HEK293 (cell line): Measurements from ENCODE around the gene MX1.

Experiments used
- CTCF ChIA-PET: fragments of 350-600 bp; formaldehyde crosslinking; extraction: SDS; loops from one replicate; lab custom pipeline; 2021; ENCODE audit warnings: antibody characterized with exemption; lab: Yijun Ruan, JAX
- POLR2A ChIA-PET: fragments of 300-600 bp; formaldehyde crosslinking; extraction: SDS; loops from one replicate; lab custom pipeline; 2020; ENCODE audit warnings: antibody characterized with exemption, inconsistent platforms; lab: Yijun Ruan, JAX
- H3K27ac ChIP-seq: fragments of 200-500 bp; sonication (Bioruptor generic); 2 replicates; pipeline ENCODE4 v1.5.1; 2014; ENCODE audit warnings: low read depth, low read length, control low read depth, inconsistent platforms; ENCODE audit errors: extremely low read depth
- H3K36me3 ChIP-seq, 2 experiments: fragments of 200-500 bp in 1 of 2; sonication (Bioruptor generic) in 1 of 2; 1 replicate in 1 of 2; 2 replicates in 1 of 2; pipeline ENCODE4 v1.5.1; 2014 to 2017; ENCODE audit warnings: inconsistent platforms in 2 of 2, low read length in 2 of 2; ENCODE audit not compliant: control insufficient read depth in 2 of 2, insufficient read depth in 1 of 2
- H3K4me1 ChIP-seq: fragments of 200-500 bp; sonication (Bioruptor generic); 2 replicates; pipeline ENCODE4 v1.5.1; 2014; ENCODE audit warnings: mild to moderate bottlenecking, low read length, inconsistent platforms; ENCODE audit not compliant: control insufficient read depth, insufficient read depth
- H3K4me3 ChIP-seq: 2 replicates; pipeline ENCODE4 v1.5.1; 2011; ENCODE audit warnings: low read depth, mild to moderate bottlenecking, control low read depth, low read length, moderate library complexity
- H3K9me3 ChIP-seq: fragments of 200-500 bp; sonication (Bioruptor generic); 2 replicates; pipeline ENCODE4 v1.5.1; 2014; ENCODE audit warnings: low read depth, low read length, inconsistent platforms; ENCODE audit not compliant: control insufficient read depth, insufficient read depth
- GFI1B ChIP-seq: fragments of 450-650 bp; formaldehyde crosslinking; IDR thresholded peaks from 2 replicates; pipeline ENCODE4 v1.5.1; 2016; ENCODE audit warnings: missing biosample characterization, missing genetic modification characterization
- PBX3 ChIP-seq: sonication (generic); formaldehyde crosslinking; IDR thresholded peaks from 2 replicates; pipeline ENCODE4 v1.8.1; 2022; ENCODE audit warnings: mild to moderate bottlenecking, moderate library complexity, missing genetic modification reagents
- PRDM4 ChIP-seq: fragments of 450-650 bp; formaldehyde crosslinking; IDR thresholded peaks from 2 replicates; pipeline ENCODE4 v1.5.1; 2017; ENCODE audit warnings: missing biosample characterization, missing genetic modification characterization
- SCRT1 ChIP-seq: fragments of 450-650 bp; formaldehyde crosslinking; IDR thresholded peaks from 2 replicates; pipeline ENCODE4 v1.5.1; 2016; ENCODE audit warnings: missing biosample characterization, missing genetic modification characterization, borderline replicate concordance
- ZBTB10 ChIP-seq: fragments of 450-650 bp; formaldehyde crosslinking; IDR thresholded peaks from 2 replicates; pipeline ENCODE4 v1.5.1; 2016; ENCODE audit warnings: missing biosample characterization, missing genetic modification characterization
- ZBTB20 ChIP-seq: fragments of 450-650 bp; formaldehyde crosslinking; IDR thresholded peaks from 2 replicates; pipeline ENCODE4 v1.5.1; 2016; ENCODE audit warnings: missing biosample characterization, missing genetic modification characterization
- ZNF121 ChIP-seq: fragments of 450-650 bp; formaldehyde crosslinking; IDR thresholded peaks from 2 replicates; pipeline ENCODE4 v1.5.1; 2016; ENCODE audit warnings: missing biosample characterization, missing genetic modification characterization
- ZNF175 ChIP-seq: fragments of 450-650 bp; formaldehyde crosslinking; IDR thresholded peaks from 2 replicates; pipeline ENCODE4 v1.5.1; 2016; ENCODE audit warnings: missing biosample characterization, missing genetic modification characterization
- ZNF202 ChIP-seq: fragments of 450-650 bp; formaldehyde crosslinking; IDR thresholded peaks from 2 replicates; pipeline ENCODE4 v1.5.1; 2016; ENCODE audit warnings: missing biosample characterization, missing genetic modification characterization, borderline replicate concordance
- ZNF449 ChIP-seq: fragments of 450-650 bp; formaldehyde crosslinking; IDR thresholded peaks from 2 replicates; pipeline ENCODE4 v1.5.1; 2017; ENCODE audit warnings: missing biosample characterization, mild to moderate bottlenecking, missing genetic modification characterization, moderate library complexity
- ZNF510 ChIP-seq: fragments of 450-650 bp; formaldehyde crosslinking; IDR thresholded peaks from 2 replicates; pipeline ENCODE4 v1.5.1; 2018; ENCODE audit warnings: mild to moderate bottlenecking, missing genetic modification characterization, missing biosample characterization; ENCODE audit not compliant: insufficient replicate concordance
- ZNF529 ChIP-seq: fragments of 450-650 bp; formaldehyde crosslinking; IDR thresholded peaks from 2 replicates; pipeline ENCODE4 v1.5.1; 2017; ENCODE audit warnings: missing genetic modification characterization, missing biosample characterization; ENCODE audit not compliant: insufficient replicate concordance
- ZNF549 ChIP-seq: fragments of 450-650 bp; IDR thresholded peaks from 2 replicates; pipeline ENCODE4 v1.5.1; 2018; ENCODE audit warnings: missing biosample characterization, missing genetic modification characterization, mild to moderate bottlenecking, inconsistent platforms, moderate library complexity
- ZNF558 ChIP-seq: fragments of 450-650 bp; formaldehyde crosslinking; IDR thresholded peaks from 2 replicates; pipeline ENCODE4 v1.5.1; 2016; ENCODE audit warnings: missing biosample characterization, missing genetic modification characterization
- ZNF639 ChIP-seq: fragments of 450-650 bp; formaldehyde crosslinking; IDR thresholded peaks from 2 replicates; pipeline ENCODE4 v1.5.1; 2016; ENCODE audit warnings: missing biosample characterization, missing genetic modification characterization
- ZNF645 ChIP-seq: fragments of 450-650 bp; formaldehyde crosslinking; IDR thresholded peaks from 2 replicates; pipeline ENCODE4; 2016; ENCODE audit warnings: missing biosample characterization, missing genetic modification characterization
- ZNF660 ChIP-seq: fragments of 450-650 bp; IDR thresholded peaks from 2 replicates; pipeline ENCODE4 v1.5.1; 2018; ENCODE audit warnings: missing biosample characterization, mild to moderate bottlenecking, missing genetic modification characterization
- ZXDB ChIP-seq: fragments of 450-650 bp; formaldehyde crosslinking; IDR thresholded peaks from 2 replicates; pipeline ENCODE4 v1.5.1; 2016; ENCODE audit warnings: missing biosample characterization, missing genetic modification characterization

Gene MX1

GRCh38 chr21:41444703-41445464 is 18.8 kb downstream of the MX1 start:
- no peaks in the 10 kb centered on the region for H3K36me3 ChIP-seq
- H3K27ac ChIP-seq: no peak overlapping the region
- H3K4me3 ChIP-seq: no peak overlapping the region
- H3K9me3 ChIP-seq: no peaks in the 10 kb centered on the region
- ChIA-PET CTCF (no interaction called here), POLR2A (no interaction called here)
- TF ChIP-seq ZXDB: no peak
- no peak for TF ChIP-seq ZNF449 (tag by site-specific recombination)
- no peaks in the 10 kb centered on the region for H3K4me1 ChIP-seq

- ChIA-PET CTCF (interaction anchor here (0.9 kb wide), 1 partner anchor 34 kb away, joined by 3 read pairs; no protein-coding TSS in a partner anchor), POLR2A (no interaction called here)
- Histone ChIP-seq H3K36me3 (no peaks in the 10 kb centered on the region), H3K27ac (no peak overlapping the region), H3K9me3 (no peaks in the 10 kb centered on the region), H3K4me1 (no peaks in the 10 kb centered on the region), H3K4me3 (no peak overlapping the region)
- TF ChIP-seq ZNF121 (no peak), ZNF660 (tag by site-specific recombination) (no peak), ZNF639 (tag by site-specific recombination) (no peak), ZBTB20 (tag by site-specific recombination) (no peak), ZNF529 (tag by site-specific recombination) (no peak), ZNF558 (no peak), PBX3 (CRISPR knock-in tag) (no peak), ZNF510 (tag by site-specific recombination) (no peak), ZNF175 (tag by site-specific recombination) (no peak), ZNF202 (tag by site-specific recombination) (no peak), PRDM4 (tag by site-specific recombination) (no peak), GFI1B (no peak), ZNF549 (tag by site-specific recombination) (no peak), ZBTB10 (no peak), ZNF645 (no peak), SCRT1 (tag by site-specific recombination) (no peak)
Measured at GRCh38 chr21:41445465-41445862, 19.4 kb downstream of the MX1 start.
